ENCODE results near the gene SUPT5H. TPM values are rescaled to one million over a fixed set of nuclear protein-coding genes. Genes with fewer than 3 reads are reported as not detected.

The SUPT5H gene
- total and polyA plus RNA-seq, 2 of the 13 experiments (the other 11 are each of a cell fraction or from before 2014, with no cell fraction given) = 48.2 to 51.7 TPM

DNA sequence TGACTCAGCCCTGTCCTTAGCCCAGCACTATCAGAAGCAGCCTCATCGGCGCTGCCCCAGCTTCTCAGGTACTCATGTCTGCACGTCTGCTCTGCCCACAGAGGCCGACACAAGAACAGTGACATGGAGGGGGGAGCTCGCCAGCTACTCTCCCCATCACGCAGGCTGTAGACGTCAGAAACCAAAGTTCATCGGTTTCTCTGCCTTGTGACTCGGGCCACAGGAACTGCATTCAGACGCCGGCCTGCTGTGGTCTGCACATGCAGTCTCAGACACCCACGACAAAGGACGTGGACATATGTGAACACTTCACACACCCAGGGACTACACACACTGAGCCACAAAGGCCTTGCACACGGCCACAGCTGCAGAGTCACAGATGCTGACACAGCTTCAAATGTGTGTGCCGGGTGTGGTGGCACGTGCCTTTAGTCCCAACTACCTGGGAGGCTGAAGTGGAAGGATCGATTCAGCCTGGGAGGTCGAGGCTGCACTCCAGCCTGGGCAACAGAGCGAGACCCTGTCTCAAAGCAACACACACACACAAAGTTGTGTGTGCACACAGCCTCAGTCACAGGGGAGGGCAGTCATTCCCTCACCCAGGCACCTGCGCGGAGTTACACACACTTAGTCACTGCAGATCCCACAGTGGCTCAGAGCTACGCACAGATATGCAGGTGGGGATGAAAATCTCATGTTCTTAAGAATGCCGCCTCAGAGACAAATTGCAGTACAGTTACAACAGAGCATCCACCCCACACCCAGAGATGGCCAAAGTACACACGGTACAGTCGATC is 43.6 kb upstream of the SUPT5H start (continued):
- TF ChIP-seq, protein P1, sequence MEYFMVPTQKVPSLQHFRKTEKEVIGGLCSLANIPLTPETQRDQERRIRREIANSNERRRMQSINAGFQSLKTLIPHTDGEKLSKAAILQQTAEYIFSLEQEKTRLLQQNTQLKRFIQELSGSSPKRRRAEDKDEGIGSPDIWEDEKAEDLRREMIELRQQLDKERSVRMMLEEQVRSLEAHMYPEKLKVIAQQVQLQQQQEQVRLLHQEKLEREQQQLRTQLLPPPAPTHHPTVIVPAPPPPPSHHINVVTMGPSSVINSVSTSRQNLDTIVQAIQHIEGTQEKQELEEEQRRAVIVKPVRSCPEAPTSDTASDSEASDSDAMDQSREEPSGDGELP (IDR thresholded peaks at IDR 0.05; ENCODE audit: borderline replicate concordance, low read depth) = peak; percentile 43; the same call in 1 of the 2 replicates
- TF ChIP-seq FOXM1 (CRISPR knock-in tag; IDR thresholded peaks at IDR 0.05) = no peak
- no peak for TF ChIP-seq SP1 (IDR thresholded peaks at IDR 0.05)
- TF ChIP-seq SP1 (CRISPR knock-in tag; IDR thresholded peaks at IDR 0.05) = peak; percentile 12; the same call in 1 of the 2 replicates
- peak; percentile 94; the same call in 1 of the 2 replicates for TF ChIP-seq ZNF569 (CRISPR knock-in tag; IDR thresholded peaks at IDR 0.05; ENCODE audit: borderline replicate concordance)
- TF ChIP-seq, protein P2, sequence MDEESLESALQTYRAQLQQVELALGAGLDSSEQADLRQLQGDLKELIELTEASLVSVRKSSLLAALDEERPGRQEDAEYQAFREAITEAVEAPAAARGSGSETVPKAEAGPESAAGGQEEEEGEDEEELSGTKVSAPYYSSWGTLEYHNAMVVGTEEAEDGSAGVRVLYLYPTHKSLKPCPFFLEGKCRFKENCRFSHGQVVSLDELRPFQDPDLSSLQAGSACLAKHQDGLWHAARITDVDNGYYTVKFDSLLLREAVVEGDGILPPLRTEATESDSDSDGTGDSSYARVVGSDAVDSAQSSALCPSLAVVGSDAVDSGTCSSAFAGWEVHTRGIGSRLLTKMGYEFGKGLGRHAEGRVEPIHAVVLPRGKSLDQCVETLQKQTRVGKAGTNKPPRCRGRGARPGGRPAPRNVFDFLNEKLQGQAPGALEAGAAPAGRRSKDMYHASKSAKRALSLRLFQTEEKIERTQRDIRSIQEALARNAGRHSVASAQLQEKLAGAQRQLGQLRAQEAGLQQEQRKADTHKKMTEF (CRISPR knock-in tag; IDR thresholded peaks at IDR 0.05) = peak; percentile 93
- TF ChIP-seq ZFP36L2 (CRISPR knock-in tag; IDR thresholded peaks at IDR 0.05) = no peak
- peak; percentile 88; the same call in 1 of the 2 replicates for TF ChIP-seq SMYD3 (CRISPR knock-in tag; IDR thresholded peaks at IDR 0.05)
- TF ChIP-seq ASH2L (IDR thresholded peaks at IDR 0.05; ENCODE audit: insufficient read length, low read depth, low read length) = peak; percentile 87
- TF ChIP-seq SMAD9 (CRISPR knock-in tag; IDR thresholded peaks at IDR 0.05) = no peak
- 0 out of 2 replicates have a peak, but pooled peaks have one; percentile 23 for TF ChIP-seq ZNF34 (CRISPR knock-in tag; IDR thresholded peaks at IDR 0.05; ENCODE audit: borderline replicate concordance)
- TF ChIP-seq ZNF367 (CRISPR knock-in tag; IDR thresholded peaks at IDR 0.05; ENCODE audit: borderline replicate concordance) = no peak
- peak; percentile 50 for TF ChIP-seq AGO2 (optimal IDR thresholded peaks at IDR 0.05; ENCODE audit: low read depth, low read length)
- TF ChIP-seq NRL (CRISPR knock-in tag; IDR thresholded peaks at IDR 0.05; ENCODE audit: borderline replicate concordance) = peak; percentile 95; the same call in 1 of the 2 replicates
- TF ChIP-seq ZNF431 (CRISPR knock-in tag; IDR thresholded peaks at IDR 0.05; ENCODE audit: borderline replicate concordance, low read depth) = peak; percentile 53; the same call in 1 of the 2 replicates
- no peak for TF ChIP-seq ZNF17 (CRISPR knock-in tag; IDR thresholded peaks at IDR 0.05)
- peak; percentile 36; the same call in 1 of the 2 replicates for TF ChIP-seq GLI4 (CRISPR knock-in tag; IDR thresholded peaks at IDR 0.05; ENCODE audit: borderline replicate concordance)
- TF ChIP-seq, protein P3, sequence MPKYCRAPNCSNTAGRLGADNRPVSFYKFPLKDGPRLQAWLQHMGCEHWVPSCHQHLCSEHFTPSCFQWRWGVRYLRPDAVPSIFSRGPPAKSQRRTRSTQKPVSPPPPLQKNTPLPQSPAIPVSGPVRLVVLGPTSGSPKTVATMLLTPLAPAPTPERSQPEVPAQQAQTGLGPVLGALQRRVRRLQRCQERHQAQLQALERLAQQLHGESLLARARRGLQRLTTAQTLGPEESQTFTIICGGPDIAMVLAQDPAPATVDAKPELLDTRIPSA (CRISPR knock-in tag; IDR thresholded peaks at IDR 0.05; ENCODE audit: borderline replicate concordance) = no peak
- no peak for TF ChIP-seq RELA (CRISPR knock-in tag; IDR thresholded peaks at IDR 0.05)
- TF ChIP-seq, protein P4, sequence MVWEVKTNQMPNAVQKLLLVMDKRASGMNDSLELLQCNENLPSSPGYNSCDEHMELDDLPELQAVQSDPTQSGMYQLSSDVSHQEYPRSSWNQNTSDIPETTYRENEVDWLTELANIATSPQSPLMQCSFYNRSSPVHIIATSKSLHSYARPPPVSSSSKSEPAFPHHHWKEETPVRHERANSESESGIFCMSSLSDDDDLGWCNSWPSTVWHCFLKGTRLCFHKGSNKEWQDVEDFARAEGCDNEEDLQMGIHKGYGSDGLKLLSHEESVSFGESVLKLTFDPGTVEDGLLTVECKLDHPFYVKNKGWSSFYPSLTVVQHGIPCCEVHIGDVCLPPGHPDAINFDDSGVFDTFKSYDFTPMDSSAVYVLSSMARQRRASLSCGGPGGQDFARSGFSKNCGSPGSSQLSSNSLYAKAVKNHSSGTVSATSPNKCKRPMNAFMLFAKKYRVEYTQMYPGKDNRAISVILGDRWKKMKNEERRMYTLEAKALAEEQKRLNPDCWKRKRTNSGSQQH (CRISPR knock-in tag; IDR thresholded peaks at IDR 0.05; ENCODE audit: low read depth) = no peak
- TF ChIP-seq TAF1 (CRISPR knock-in tag; IDR thresholded peaks at IDR 0.05) = peak; percentile 81
- peak; percentile 86 for TF ChIP-seq ZSCAN25 (CRISPR knock-in tag; IDR thresholded peaks at IDR 0.05)
- TF ChIP-seq HDAC1 (CRISPR knock-in tag; IDR thresholded peaks at IDR 0.05) = peak; percentile 91
